Measurements from ENCODE around the gene DIPK2A. TPM values are rescaled to one million over a fixed set of nuclear protein-coding genes. Genes with fewer than 3 reads are reported as not detected.
A peak's percentile ranks its signal among the peaks of the same experiment; 100 is the strongest.

The DIPK2A gene, protein sequence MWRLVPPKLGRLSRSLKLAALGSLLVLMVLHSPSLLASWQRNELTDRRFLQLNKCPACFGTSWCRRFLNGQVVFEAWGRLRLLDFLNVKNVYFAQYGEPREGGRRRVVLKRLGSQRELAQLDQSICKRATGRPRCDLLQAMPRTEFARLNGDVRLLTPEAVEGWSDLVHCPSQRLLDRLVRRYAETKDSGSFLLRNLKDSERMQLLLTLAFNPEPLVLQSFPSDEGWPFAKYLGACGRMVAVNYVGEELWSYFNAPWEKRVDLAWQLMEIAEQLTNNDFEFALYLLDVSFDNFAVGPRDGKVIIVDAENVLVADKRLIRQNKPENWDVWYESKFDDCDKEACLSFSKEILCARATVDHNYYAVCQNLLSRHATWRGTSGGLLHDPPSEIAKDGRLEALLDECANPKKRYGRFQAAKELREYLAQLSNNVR
- 18.0 and 18.3 TPM in 2 replicates for total RNA-seq

DNA sequence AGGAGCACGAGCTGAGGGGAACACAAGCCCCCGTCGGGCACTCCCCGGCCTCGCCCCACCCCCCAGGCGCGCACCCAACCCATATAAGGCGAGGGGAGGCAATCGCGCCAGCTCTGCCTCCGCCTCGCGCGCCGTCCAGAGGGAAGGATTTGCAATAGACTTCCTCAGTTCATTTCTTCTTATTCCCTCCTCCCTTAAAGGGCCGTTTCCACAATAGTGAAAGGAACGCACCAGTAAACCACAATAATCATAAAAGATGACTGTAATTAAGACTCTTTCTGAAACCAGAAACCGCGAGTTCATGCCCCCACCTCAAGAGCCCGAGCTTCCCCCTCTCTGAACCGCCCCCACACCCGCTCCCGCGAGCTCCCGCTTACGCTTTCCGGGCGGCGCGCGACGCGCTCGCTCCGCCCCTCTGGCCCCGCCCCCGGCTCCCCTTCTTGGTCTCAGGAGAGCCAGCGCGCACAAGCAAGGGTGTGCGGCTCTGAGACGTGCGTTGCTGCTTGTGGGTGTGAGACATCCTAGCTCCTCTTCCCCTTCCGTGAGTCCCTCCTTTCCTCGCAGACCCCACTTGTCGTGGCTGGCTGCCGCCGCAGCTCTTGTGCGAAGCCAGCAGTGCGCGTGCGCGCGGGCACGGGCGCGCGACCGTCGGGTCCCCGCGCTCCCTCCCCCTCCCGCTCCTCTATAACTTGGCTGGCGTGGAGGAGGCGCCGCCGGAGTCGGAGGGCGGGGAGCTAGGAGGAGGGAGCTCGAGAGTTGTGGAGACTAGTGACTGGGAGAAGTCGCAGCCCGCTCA is at the start of gene DIPK2A:
Gene DIPK2A, plus strand, starts transcription at position 465 of the 796 bp plus-strand sequence. CDS start 510 bp downstream, outside the sequence.
- no peaks in the 10 kb centered on the region for H3K9me3 Mint-ChIP-seq
- H3K4me3 Mint-ChIP-seq: peak within 1 kb of the TSS; percentile 98
- peaks cover 5% of the 10 kb centered on the region for H3K36me3 Mint-ChIP-seq (ENCODE audit: low read depth)
- DNase-seq: peak; percentile 99
- peak within 1 kb of the TSS; percentile 96 for H3K27ac Mint-ChIP-seq
- intact Hi-C loops (cut with micrococcal nuclease): loop anchor here (1.0 to 5.0 kb wide), 8 partner anchors 61 to 1524 kb away; partner anchors contain the start of genes ATR, CHST2, SLC9A9 and TRPC1
- peaks cover 24% of the 10 kb centered on the region for H3K27me3 Mint-ChIP-seq
- peaks cover 29% of the 10 kb centered on the region for H3K4me1 Mint-ChIP-seq

DNA sequence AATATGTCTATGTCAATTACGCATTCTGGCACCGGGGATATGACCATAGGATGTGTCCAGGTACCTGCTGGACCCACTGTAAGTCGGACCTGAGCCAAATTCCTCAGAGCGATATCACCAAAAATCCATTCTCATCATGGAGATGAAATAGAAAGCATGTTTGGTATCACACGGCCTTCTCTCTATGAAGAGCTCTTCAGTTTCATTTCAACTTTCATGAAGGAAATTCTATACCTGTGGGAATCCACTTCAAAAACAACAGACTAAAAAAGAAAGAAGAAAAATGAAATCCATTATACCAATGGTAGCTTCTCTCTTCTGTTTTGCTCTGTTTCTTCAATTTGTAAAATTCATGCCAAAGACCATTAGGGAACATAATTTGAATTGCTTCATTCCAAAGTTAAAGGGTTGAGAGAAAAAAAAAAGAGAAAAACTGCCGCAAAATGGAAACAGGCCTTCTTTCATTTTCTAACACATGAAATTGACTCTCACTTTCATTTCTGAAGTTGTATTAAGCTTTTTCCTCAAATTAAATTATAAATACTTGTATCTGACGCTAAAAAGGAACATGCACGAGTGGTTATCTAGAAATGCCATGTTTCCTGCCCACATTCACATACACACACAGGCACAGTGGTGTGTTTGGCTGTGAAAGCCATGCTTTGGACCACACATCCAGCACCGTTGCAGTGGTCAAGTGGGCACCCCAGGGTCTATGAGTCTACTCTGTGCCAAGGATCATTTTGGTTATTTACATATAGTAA is 46.9 kb upstream of the DIPK2A start:
- no peak overlapping the region for H3K27ac Mint-ChIP-seq
- H3K4me3 Mint-ChIP-seq: peak overlapping the region; percentile 20
- no peak for DNase-seq
- H3K27me3 Mint-ChIP-seq: no peaks in the 10 kb centered on the region
- H3K36me3 Mint-ChIP-seq (ENCODE audit: low read depth): no peaks in the 10 kb centered on the region
- H3K4me1 Mint-ChIP-seq: peaks cover 5% of the 10 kb centered on the region
- no peaks in the 10 kb centered on the region for H3K9me3 Mint-ChIP-seq
- intact Hi-C loops (cut with micrococcal nuclease): no loop called here

DNA sequence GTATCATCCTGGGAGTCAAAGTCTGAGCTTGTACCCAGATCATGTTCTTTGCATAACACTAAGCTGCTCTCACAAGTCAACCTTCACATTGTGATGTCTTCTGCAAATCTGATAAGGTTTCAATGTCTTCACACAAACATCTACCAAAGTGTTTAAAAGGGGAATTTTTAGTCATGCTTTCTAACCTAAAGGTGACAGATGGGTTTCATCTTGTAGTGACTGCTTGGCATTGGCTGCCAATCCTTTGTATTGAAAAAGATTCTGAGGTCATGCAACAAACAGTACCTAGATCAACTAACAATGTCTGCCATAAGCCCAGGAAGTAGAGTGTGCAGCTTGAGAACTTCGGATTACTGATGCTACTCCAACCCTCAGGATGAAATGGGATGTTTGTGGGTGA is 43.6 kb upstream of the DIPK2A start:
- Mint-ChIP-seq H3K9me3 (no peaks in the 10 kb centered on the region), H3K4me3 (no peak overlapping the region), H3K4me1 (peaks cover 5% of the 10 kb centered on the region), H3K27ac (no peak overlapping the region), H3K36me3 (ENCODE audit: low read depth) (no peaks in the 10 kb centered on the region), H3K27me3 (peaks cover 9% of the 10 kb centered on the region)
- no peak for DNase-seq
- intact Hi-C loops (cut with micrococcal nuclease): no loop called here

DNA sequence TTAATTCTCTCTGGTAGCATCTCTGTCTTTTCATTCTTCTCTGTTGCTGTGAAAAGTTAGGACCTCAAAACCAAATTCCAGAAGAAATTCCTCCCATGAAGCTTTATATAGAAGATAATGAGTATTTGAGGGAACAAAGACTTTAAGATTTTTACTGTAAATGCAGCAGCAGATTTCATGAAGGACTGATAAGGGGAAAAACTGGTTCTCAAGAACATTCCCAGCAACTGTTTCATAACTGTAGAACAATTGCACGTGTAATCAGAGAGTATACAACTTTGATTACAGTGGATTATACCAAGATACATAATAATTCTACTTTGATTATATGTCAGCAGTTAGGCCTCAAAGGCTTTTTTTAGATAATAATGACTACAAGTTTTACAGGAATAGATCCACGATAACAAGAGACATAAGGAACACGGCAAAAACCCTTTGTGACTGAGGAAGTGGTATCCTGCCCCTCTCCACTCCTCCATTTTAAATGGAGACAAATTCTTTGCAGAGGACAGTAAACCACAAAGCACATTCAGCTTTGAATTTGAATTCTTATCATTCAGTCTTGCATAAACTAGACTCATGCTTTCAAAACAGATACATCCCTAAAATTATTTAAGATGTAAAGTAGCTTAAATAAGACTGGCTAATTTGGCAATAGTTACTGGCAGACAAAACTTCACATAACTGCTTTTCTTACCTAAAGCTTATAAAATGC is 42.9 kb upstream of the DIPK2A start:
- H3K4me1 Mint-ChIP-seq: peaks cover 5% of the 10 kb centered on the region
- DNase-seq: no peak
- H3K27ac Mint-ChIP-seq: no peak overlapping the region
- no peaks in the 10 kb centered on the region for H3K9me3 Mint-ChIP-seq
- intact Hi-C loops (cut with micrococcal nuclease): no loop called here
- no peaks in the 10 kb centered on the region for H3K36me3 Mint-ChIP-seq (ENCODE audit: low read depth)
- no peak overlapping the region for H3K4me3 Mint-ChIP-seq
- H3K27me3 Mint-ChIP-seq: peaks cover 11% of the 10 kb centered on the region

DNA sequence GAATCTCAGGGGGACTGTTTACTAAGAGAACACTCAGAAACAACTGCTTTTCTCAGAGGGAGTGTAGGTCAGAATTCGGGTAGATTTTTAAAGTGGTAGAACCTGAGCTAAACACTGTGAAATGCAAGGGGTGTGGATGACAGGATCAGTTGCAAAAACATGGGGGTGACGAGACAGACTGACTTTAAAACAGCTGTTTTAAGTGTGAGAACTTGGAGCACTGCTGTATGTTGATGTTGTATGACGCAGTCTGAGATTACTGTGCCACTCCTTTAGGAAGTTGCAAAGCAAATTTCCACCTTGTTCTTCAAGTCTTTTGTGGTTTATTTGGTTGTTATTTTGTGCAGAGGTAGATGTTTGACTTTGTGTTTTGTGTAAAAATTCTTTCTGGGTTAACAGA is 36.8 kb upstream of the DIPK2A start:
- DNase-seq: no peak
- Mint-ChIP-seq H3K4me3 (no peak overlapping the region), H3K36me3 (ENCODE audit: low read depth) (no peaks in the 10 kb centered on the region), H3K9me3 (no peaks in the 10 kb centered on the region), H3K27ac (no peak overlapping the region), H3K4me1 (no peaks in the 10 kb centered on the region), H3K27me3 (peaks cover 24% of the 10 kb centered on the region)
- intact Hi-C loops (cut with micrococcal nuclease): no loop called here

DNA sequence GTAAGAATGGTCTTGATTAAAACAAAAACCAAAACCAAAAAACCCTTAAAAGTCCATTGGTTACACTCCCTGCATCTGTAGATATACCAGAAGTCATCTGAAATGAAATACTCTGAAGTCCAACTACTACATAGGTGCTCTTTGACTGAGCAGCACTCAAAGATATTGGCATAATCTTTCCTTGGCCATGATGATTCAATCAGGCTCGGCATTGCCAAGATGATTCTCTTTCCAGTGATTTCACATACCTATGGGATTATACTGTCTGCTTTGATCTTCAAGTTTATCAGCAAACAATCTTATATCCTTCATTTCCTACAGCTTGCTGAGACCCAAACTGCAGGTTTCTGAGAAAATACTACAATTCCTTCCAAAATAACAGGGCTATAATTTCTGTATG is 35.9 kb upstream of the DIPK2A start:
- Mint-ChIP-seq H3K36me3 (ENCODE audit: low read depth) (no peaks in the 10 kb centered on the region), H3K27ac (no peak overlapping the region), H3K9me3 (no peaks in the 10 kb centered on the region), H3K27me3 (peaks cover 25% of the 10 kb centered on the region), H3K4me3 (no peak overlapping the region), H3K4me1 (no peaks in the 10 kb centered on the region)
- no peak for DNase-seq
- intact Hi-C loops (cut with micrococcal nuclease): no loop called here

DNA sequence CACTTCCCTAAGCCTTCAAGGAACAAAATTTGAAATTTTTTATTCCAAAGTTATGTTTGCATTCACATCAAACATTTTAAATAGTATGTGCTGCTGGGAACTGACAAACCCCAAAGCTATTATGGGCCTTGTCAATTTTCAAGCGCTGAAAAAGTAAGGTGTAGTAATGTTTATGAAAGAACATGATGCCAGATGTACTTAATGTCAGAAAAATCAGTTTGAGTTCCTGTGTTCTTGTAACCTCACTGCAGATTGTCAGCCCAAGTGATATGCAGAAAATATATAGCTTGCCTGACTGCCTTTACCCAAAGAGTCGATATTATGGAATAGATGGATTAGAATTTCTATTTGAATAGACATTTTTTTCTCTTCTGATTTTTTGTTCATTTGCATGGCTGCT is 20.8 kb upstream of the DIPK2A start:
- Mint-ChIP-seq H3K36me3 (ENCODE audit: low read depth) (no peaks in the 10 kb centered on the region), H3K27ac (no peak overlapping the region)
- no peak for DNase-seq

DNA sequence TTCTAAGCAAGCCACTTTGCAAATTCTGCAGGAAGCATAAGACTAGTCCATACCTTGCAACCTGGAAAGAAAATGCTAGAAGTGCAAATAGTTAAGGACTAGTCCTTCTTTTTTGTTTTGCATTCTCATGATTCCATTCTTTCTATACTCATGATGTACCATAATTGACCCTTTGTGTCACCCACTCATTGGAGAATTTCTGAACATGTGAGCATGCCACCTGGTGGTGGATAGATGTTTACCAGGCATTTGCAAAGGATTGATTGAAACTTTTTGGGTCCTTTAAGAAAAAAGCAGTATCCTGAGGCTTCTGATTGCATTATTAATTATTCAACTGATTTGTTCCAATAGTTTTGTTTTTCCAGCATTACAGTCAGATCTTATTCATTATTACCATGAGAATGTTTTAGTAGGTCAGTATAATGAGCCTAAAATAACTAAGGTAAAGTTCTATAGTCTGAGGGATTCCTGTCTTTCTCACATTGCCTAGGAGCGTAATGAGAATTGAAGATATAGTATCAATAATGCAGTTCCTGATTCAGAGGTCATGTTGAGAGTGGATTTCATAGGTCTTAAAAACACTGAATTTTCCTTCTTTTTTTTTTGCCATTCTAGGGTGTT is 20.2 kb upstream of the DIPK2A start:
- H3K36me3 Mint-ChIP-seq (ENCODE audit: low read depth): no peaks in the 10 kb centered on the region
- H3K27me3 Mint-ChIP-seq: peaks cover 16% of the 10 kb centered on the region
- H3K27ac Mint-ChIP-seq: no peak overlapping the region
- H3K4me3 Mint-ChIP-seq: no peak overlapping the region
- DNase-seq: peak; percentile 75
- peaks cover 1% of the 10 kb centered on the region for H3K4me1 Mint-ChIP-seq
- intact Hi-C loops (cut with micrococcal nuclease): loop anchor here (1.0 to 2.0 kb wide), 3 partner anchors 55 to 176 kb away; no protein-coding TSS in a partner anchor
- H3K9me3 Mint-ChIP-seq: no peaks in the 10 kb centered on the region

More for the DNA sequence above, 20.8 kb upstream of the DIPK2A start:
- intact Hi-C loops (cut with micrococcal nuclease): loop anchor here (1.0 to 2.0 kb wide), 3 partner anchors 54 to 176 kb away; no protein-coding TSS in a partner anchor
- Mint-ChIP-seq H3K9me3 (no peaks in the 10 kb centered on the region), H3K4me1 (no peaks in the 10 kb centered on the region), H3K4me3 (no peak overlapping the region), H3K27me3 (peaks cover 13% of the 10 kb centered on the region)

DNA sequence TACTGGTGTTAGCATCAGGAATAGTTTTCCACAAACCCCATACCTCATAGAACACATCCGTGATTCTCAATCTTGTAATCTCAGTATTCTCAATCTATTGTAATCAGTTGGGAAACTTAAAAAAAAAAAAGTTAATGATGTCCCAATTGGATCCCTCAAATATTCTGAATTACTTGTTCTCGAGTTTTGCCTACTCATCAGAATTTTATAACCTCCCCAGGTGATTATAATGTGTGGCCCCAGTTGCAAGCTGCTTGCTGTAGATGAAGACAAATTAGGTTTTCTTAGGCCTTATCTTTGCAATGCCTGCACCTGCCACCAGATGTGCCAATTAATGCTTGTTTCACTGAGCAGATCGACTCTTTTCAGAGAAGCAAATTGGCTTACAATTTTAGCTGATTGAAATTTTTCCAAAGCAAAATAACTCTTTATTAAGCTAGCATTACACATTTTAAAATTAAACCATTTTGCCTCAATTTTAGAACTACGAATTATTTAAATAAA is 19.0 kb upstream of the DIPK2A start:
- intact Hi-C loops (cut with micrococcal nuclease): no loop called here
- Mint-ChIP-seq H3K4me1 (peaks cover 1% of the 10 kb centered on the region), H3K4me3 (no peak overlapping the region), H3K27ac (no peak overlapping the region), H3K36me3 (ENCODE audit: low read depth) (no peaks in the 10 kb centered on the region), H3K27me3 (peaks cover 18% of the 10 kb centered on the region), H3K9me3 (no peaks in the 10 kb centered on the region)
- no peak for DNase-seq

DNA sequence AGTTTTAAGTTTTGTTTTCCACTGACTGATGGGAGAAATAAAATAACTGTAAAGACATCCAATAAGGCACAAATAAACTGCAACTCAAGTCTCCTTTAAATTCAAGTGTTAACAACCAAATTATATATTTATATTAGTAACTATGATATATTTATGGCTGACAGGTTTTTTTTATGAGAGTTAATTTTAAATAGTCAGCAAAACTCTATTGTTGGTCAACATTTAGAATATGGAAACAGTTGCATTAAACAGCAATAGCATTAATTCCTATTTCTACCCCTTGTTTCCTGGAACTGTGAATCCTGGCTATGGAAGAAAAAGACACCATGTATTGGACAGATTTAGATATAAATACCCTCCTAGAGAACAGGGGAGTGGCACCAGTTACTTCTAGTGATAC is 16.5 kb upstream of the DIPK2A start:
- intact Hi-C loops (cut with micrococcal nuclease): no loop called here
- Mint-ChIP-seq H3K27ac (no peak overlapping the region), H3K4me3 (no peak overlapping the region), H3K36me3 (ENCODE audit: low read depth) (no peaks in the 10 kb centered on the region), H3K4me1 (peaks cover 1% of the 10 kb centered on the region), H3K27me3 (peaks cover 27% of the 10 kb centered on the region), H3K9me3 (peaks cover 12% of the 10 kb centered on the region)
- DNase-seq: no peak

DNA sequence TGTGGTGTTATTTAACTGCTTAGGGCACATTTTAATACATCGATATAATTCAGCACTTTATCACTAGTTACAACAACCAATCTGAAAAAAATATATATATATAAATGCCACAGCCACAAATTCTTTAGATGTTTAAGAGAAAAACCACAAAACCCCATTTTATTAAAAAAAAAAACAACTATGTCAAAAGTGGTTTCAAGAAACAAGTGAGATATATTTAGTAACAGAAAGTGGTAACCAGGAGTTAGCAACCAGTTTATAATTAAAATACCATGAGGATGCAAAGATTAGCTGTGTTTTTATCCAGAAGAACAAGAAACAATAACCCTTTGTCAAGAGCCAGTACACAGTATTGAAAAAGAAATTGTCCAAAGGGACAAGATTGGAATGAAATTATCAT is 14.8 kb upstream of the DIPK2A start:
- H3K27ac Mint-ChIP-seq: no peak overlapping the region
- intact Hi-C loops (cut with micrococcal nuclease): no loop called here
- H3K27me3 Mint-ChIP-seq: peaks cover 30% of the 10 kb centered on the region
- H3K4me3 Mint-ChIP-seq: no peak overlapping the region
- H3K9me3 Mint-ChIP-seq: peaks cover 12% of the 10 kb centered on the region
- H3K36me3 Mint-ChIP-seq (ENCODE audit: low read depth): no peaks in the 10 kb centered on the region
- no peak for DNase-seq
- H3K4me1 Mint-ChIP-seq: peaks cover 1% of the 10 kb centered on the region

DNA sequence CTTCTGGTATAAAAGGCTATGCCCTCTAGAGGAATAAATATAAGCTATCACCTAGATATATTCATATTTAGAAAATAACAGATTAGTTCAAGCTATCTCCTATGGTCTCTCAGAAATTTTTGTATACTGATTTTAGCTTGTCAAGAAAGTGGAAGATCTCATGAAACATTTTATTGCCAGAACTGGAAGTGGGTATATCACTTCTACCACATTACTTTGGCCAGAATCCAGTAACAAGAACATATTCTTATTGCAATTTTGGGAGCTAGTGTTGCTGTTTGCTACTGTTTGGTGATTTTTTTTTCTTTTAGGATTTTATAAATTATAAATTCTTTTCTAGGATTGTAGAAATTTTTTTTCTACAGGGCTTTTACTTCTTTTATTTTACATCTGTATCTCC is 14.2 kb upstream of the DIPK2A start:
- H3K27ac Mint-ChIP-seq: no peak overlapping the region
- H3K9me3 Mint-ChIP-seq: peaks cover 16% of the 10 kb centered on the region
- peaks cover 1% of the 10 kb centered on the region for H3K4me1 Mint-ChIP-seq
- DNase-seq: no peak
- no peaks in the 10 kb centered on the region for H3K36me3 Mint-ChIP-seq (ENCODE audit: low read depth)
- H3K4me3 Mint-ChIP-seq: no peak overlapping the region
- intact Hi-C loops (cut with micrococcal nuclease): no loop called here
- H3K27me3 Mint-ChIP-seq: peaks cover 30% of the 10 kb centered on the region
